Osteoblast (primary cell): Measurements from ENCODE around the gene UGT2A3. TPM values are rescaled to one million over a fixed set of nuclear protein-coding genes. Genes with fewer than 3 reads are reported as not detected.

Experiments
- DNase-seq: peaks from one replicate; pipeline ENCODE4 v3.0.0; 2011; ENCODE audit warnings: low spot score, mixed read lengths; ENCODE audit not compliant: insufficient read length; ENCODE audit errors: missing footprints
- H2AFZ ChIP-seq: 2 replicates; pipeline ENCODE4 v1.6.0; 2011; ENCODE audit warnings: mild to moderate bottlenecking, low read length
- H3K27ac ChIP-seq: 2 replicates; pipeline ENCODE4 v1.5.1; 2011; ENCODE audit warnings: mild to moderate bottlenecking, low read depth, low read length, moderate library complexity
- H3K27me3 ChIP-seq: 2 replicates; pipeline ENCODE4 v1.6.0; 2012; ENCODE audit warnings: mild to moderate bottlenecking, control low read depth, inconsistent platforms, low read length, moderate library complexity; ENCODE audit not compliant: insufficient read depth
- H3K36me3 ChIP-seq: 2 replicates; pipeline ENCODE4 v1.5.1; 2011; ENCODE audit warnings: mild to moderate bottlenecking, low read length, control low read depth, moderate library complexity; ENCODE audit not compliant: insufficient read depth
- H3K4me1 ChIP-seq: 2 replicates; pipeline ENCODE4 v1.5.1; 2011; ENCODE audit warnings: mild to moderate bottlenecking, low read length, control low read depth, moderate library complexity; ENCODE audit not compliant: insufficient read depth
- H3K4me2 ChIP-seq: 2 replicates; pipeline ENCODE4 v1.6.0; 2011; ENCODE audit warnings: mild to moderate bottlenecking, low read length; ENCODE audit not compliant: insufficient read depth
- H3K4me3 ChIP-seq: fragments of 200-600 bp; sonication (generic); 3 replicates; pipeline ENCODE4 v1.5.1; 2012; ENCODE audit warnings: mild to moderate bottlenecking, low read length, inconsistent platforms; ENCODE audit not compliant: insufficient read depth
- H3K79me2 ChIP-seq: 2 replicates; pipeline ENCODE4 v1.6.0; 2012; ENCODE audit warnings: mild to moderate bottlenecking, low read length, control low read depth, inconsistent platforms; ENCODE audit not compliant: insufficient read depth
- H3K9me3 ChIP-seq: 2 replicates; pipeline ENCODE4 v1.5.1; 2011; ENCODE audit warnings: low read depth, low read length, control low read depth
- H4K20me1 ChIP-seq: 2 replicates; pipeline ENCODE4 v1.6.0; 2012; ENCODE audit warnings: mild to moderate bottlenecking, low read length, control low read depth; ENCODE audit not compliant: insufficient read depth
- total RNA-seq: library from RNA; depleted of rRNA; stranded (reverse); fragments of >200 nt; gene quantifications from 2 replicates; pipeline ENCODE4 v1.2.3, GENCODE V29; 2012
- TF ChIP-seq, protein P1 (sequence below): IDR thresholded peaks from 2 replicates; pipeline ENCODE4 v1.5.1; 2011; ENCODE audit warnings: mild to moderate bottlenecking, low read depth, low read length, moderate library complexity; ENCODE audit errors: extremely low read depth

UGT2A3 gene
- total RNA-seq, 1 donor, result not detected

DNA sequence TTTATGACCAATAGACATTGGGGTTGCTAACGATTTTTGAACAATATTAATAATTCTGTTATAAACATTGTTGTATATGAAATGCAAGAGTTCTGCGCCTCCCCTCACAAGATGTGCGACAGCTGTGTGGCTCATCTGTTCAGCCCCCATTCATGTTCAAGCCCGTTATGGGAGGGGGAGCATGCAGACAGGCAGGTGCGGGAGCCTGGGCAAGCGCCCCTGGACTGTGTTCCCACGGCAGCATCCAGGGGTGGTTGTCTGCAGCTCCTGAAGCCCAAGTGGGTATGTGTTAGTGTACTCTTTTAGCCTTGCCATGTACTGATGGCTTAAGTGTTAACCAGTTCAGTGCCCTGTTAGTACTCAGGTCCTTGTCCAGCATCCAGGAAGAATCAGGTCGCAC lies 34.6 kb downstream of the UGT2A3 start:
- H3K36me3 ChIP-seq, result no peaks in the 10 kb centered on the region
- H3K4me1 ChIP-seq, result no peaks in the 10 kb centered on the region
- no peak overlapping the region for H3K27ac ChIP-seq
- H3K9me3 ChIP-seq, result no peaks in the 10 kb centered on the region
- no peak overlapping the region for H3K4me3 ChIP-seq
- TF ChIP-seq, protein P1, sequence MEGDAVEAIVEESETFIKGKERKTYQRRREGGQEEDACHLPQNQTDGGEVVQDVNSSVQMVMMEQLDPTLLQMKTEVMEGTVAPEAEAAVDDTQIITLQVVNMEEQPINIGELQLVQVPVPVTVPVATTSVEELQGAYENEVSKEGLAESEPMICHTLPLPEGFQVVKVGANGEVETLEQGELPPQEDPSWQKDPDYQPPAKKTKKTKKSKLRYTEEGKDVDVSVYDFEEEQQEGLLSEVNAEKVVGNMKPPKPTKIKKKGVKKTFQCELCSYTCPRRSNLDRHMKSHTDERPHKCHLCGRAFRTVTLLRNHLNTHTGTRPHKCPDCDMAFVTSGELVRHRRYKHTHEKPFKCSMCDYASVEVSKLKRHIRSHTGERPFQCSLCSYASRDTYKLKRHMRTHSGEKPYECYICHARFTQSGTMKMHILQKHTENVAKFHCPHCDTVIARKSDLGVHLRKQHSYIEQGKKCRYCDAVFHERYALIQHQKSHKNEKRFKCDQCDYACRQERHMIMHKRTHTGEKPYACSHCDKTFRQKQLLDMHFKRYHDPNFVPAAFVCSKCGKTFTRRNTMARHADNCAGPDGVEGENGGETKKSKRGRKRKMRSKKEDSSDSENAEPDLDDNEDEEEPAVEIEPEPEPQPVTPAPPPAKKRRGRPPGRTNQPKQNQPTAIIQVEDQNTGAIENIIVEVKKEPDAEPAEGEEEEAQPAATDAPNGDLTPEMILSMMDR, result no peak
- no peak for DNase-seq
- no peaks in the 10 kb centered on the region for H3K79me2 ChIP-seq
- no peak overlapping the region for H2AFZ ChIP-seq
- no peaks in the 10 kb centered on the region for H3K27me3 ChIP-seq
- H4K20me1 ChIP-seq, result no peaks in the 10 kb centered on the region
- H3K4me2 ChIP-seq, result no peak overlapping the region

DNA sequence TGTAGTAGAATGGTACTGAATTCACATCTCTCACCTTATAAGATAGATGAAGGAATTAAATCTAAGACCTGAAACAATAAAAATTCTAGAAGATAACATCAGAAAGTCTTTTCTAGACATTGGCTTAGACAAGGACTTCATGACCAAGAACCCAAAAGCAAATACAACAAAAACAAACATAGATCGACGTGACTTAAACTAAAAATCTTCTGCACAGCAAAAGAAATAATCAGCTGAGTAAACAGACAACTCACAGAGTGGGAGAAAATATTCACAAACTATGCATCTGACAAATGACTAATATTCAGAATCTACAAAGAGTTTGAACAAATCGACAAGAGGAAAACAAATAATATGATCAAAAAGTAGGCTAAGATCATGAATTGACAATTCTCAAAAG lies 38.8 kb downstream of the UGT2A3 start:
- Histone ChIP-seq H3K4me3 (no peak overlapping the region), H2AFZ (no peak overlapping the region), H3K27ac (no peak overlapping the region), H3K4me2 (no peak overlapping the region), H3K36me3 (no peaks in the 10 kb centered on the region), H4K20me1 (no peaks in the 10 kb centered on the region), H3K9me3 (no peaks in the 10 kb centered on the region), H3K27me3 (no peaks in the 10 kb centered on the region), H3K79me2 (no peaks in the 10 kb centered on the region), H3K4me1 (no peaks in the 10 kb centered on the region)
- DNase-seq, result no peak
- TF ChIP-seq, protein P1, result no peak

DNA sequence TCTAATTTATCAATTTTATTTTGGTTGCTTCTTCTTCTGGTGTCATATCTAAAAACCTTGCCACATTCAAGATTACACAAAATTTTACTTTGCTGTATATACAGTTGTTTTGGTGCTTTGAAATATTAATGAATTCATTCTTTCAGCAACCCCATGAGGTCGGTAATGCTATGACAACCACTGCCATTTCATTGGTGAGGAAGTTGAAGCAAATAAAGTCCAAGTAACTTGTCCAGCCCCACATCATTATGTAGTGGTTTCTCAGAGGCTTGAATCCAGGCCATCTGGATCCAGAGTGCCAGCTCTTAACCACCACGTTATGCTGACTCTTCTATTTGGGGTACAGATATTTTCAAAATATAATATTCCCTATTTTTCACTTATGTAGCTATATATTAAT lies 42.2 kb downstream of the UGT2A3 start:
- H3K4me3 ChIP-seq, result no peak overlapping the region
- H4K20me1 ChIP-seq, result no peaks in the 10 kb centered on the region
- H3K4me2 ChIP-seq, result no peak overlapping the region
- no peaks in the 10 kb centered on the region for H3K36me3 ChIP-seq
- no peaks in the 10 kb centered on the region for H3K9me3 ChIP-seq
- no peak overlapping the region for H3K27ac ChIP-seq
- no peaks in the 10 kb centered on the region for H3K79me2 ChIP-seq
- no peak for DNase-seq
- no peak overlapping the region for H2AFZ ChIP-seq
- TF ChIP-seq, protein P1, result no peak
- no peaks in the 10 kb centered on the region for H3K4me1 ChIP-seq
- H3K27me3 ChIP-seq, result no peaks in the 10 kb centered on the region

DNA sequence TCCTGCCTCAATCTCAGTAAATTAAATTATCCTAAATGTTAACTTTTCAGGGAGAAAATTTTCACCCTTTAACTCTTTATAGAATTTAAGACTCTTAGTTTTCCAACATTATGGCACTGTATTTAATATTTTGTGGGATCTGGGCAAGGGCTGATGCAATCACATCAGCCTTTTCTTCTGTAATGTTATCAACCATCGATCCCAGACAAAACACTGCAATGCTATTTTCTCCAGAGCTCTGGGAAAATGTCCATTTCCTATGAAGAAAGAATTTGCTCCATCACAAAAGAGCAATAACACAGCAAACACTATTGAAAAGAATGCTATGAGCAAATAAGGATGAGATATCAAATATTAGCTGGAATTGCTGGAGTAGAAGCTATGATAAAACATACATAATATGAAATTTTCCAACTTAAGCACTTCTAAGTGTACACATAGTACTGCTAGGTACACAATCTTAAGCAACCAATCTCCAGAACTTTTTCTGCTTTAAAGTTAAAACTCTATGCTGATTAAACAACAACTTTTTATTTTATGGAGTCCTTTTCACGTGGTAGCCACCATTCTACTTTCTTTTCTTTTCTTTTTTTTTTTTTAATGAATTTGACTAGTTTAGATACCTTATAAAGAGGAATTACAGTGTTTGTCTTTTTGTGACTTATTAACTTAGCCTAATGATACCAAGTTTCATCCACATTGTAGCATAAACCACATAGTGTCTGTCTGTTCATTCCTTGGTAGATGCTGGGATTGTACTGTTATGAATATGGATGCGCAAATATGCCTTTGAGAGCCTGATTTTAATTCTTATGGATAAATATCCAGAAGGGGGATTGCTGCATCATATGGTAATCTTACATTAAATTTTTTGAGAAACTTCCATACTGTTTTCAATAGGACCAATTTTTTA lies 43.6 kb downstream of the UGT2A3 start:
- Histone ChIP-seq H3K36me3 (no peaks in the 10 kb centered on the region), H3K27ac (no peak overlapping the region), H3K79me2 (no peaks in the 10 kb centered on the region), H3K4me2 (no peak overlapping the region), H2AFZ (no peak overlapping the region), H4K20me1 (no peaks in the 10 kb centered on the region), H3K27me3 (no peaks in the 10 kb centered on the region), H3K9me3 (no peaks in the 10 kb centered on the region), H3K4me3 (no peak overlapping the region), H3K4me1 (no peaks in the 10 kb centered on the region)
- DNase-seq, result no peak
- TF ChIP-seq, protein P1, result no peak
